Right forelimb (tissue), 1 donor: Measurements from ENCODE around the gene SLC22A1.
A peak's percentile ranks its signal among the peaks of the same experiment; 100 is the strongest.
"Not testable (repeated sequence)": the region's sequence is repeated elsewhere in the genome, so short reads cannot be mapped to it uniquely, and the experiment has no call there.

Source experiments
- DNase-seq: peaks from one replicate; pipeline ENCODE4 v3.0.0-alpha.2; 2018

SLC22A1 gene

DNA sequence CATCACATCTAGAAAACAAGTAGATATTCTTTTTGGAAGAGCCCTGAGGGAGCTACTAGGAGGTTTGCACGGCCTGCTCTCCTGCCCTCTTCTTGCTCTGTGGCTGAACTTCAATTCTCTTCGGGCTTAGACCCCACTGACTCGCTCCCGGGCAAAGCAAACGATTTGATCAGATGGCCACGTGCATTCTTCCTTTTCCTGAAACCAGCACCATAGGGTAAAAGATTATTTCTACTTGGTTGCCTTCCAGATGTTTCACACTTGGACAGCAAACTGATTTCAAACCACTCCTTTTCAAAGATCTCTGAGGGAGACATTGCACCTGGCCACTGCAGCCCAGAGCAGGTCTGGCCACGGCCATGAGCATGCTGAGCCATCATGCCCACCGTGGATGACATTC, at the start of gene SLC22A1:
SLC22A1 (plus strand) TSS at position 258 of the 400 bp plus-strand sequence; CDS start at position 379, 121 bp downstream.
- DNase-seq, result no peak

- no peak for DNase-seq
These were observed 48.3 kb upstream of the SLC22A1 start for GRCh38 chr6:160073272-160073671.

GRCh38 chr6:160076009-160076408, 45.6 kb upstream of the SLC22A1 start:
- no peak for DNase-seq

DNA sequence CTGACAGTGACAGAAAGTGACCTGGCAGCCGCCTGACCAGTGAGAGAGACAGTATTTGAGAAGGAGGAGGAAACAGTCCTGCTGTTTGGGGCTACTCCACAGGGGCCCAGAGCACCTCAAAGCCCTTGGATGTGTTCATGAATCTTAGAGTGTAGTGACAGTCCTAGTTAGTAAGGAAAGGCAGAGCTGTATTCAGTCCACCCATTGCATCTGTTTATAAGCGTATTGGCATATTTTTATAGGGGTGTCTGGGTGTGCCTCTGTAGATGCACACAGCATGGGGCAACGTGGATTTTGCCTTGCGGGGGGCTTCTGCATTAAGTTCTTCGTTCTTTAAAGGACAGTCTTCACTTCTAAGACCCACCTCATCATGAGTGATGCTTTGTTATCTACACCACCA, 44.6 kb upstream of the SLC22A1 start:
- DNase-seq, result no peak

DNA sequence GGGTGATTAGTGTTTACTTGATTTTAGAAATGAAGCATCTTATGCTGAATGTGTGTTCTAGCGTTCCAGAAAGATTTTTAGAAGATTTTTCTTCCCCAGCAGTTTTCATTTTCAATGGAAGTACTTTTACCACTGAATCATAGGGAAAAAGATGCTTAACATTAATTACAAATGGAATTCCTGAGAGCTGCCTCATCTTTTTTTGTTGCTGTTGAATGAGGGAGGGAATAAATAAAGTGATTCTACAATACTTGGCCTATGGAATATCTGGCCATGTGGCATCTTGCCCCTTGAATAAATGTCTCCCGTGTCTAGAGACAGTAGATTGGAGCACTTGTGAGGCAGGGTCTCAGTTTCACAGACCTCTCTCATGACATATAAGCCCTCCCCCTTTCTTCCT, 44.1 kb upstream of the SLC22A1 start:
- DNase-seq, result no peak

DNA sequence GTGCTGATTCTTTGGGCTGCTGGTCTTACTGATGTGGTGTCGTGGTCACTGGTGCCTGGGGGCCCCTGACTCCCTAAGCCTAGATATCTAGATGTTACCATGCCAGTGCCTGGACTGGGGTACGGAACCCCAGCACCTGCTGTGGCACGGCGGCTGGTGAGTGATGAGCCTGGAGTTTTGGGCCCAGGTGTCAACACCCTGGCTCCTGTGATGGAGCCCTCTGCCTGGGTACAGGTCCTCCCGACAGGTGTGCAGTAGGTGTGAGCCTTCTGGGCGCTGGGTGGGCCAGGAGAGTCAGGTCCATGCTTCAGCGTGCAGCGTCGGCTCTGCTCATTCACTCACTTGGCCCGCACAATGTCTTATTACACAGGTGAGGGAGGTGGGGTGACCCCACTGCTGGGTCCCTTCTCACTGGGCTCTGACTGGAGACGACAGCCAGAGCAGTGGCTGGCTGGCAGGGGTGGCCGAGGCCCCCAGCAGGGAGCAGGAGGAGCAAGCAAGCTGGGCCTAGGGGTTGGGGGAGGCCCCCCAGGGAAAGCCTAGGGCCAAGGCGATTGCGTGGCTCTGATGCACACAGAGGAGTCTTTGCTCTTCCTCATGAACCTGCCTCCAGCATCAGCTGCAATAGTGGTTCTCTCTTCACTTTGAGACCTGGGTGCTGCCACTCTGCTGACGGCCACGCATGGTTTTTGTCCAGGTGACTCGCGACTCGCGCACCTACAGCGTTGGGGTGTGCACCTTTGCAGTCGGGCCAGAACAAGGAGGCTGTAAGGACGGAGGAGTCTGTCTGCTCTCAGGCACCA, 42.5 kb upstream of the SLC22A1 start:
- DNase-seq, result no peak

GRCh38 chr6:160079686-160080043, 42.0 kb upstream of the SLC22A1 start:
- no peak for DNase-seq

DNA sequence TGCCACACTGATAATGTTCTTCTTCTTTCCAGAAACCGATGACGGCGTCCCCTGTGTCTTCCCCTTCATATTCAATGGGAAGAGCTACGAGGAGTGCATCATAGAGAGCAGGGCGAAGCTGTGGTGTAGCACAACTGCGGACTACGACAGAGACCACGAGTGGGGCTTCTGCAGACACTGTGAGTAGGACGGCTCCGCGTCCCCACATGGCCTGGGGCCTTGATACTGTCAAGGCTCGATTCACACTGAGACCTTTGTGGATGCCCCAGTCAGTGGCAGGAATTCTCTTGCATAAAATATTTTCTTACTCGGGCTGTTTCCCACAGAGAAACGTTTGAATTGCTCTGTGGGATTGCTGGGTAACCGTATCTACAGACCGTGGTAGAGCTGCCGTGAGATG, 41.5 kb upstream of the SLC22A1 start:
- no peak for DNase-seq

GRCh38 chr6:160081398-160081797, 40.2 kb upstream of the SLC22A1 start:
- DNase-seq, result no peak

- no peak for DNase-seq
These were observed 39.0 kb upstream of the SLC22A1 start for GRCh38 chr6:160082627-160083026.

GRCh38 chr6:160084198-160084776, 37.3 kb upstream of the SLC22A1 start:
- no peak for DNase-seq

DNA sequence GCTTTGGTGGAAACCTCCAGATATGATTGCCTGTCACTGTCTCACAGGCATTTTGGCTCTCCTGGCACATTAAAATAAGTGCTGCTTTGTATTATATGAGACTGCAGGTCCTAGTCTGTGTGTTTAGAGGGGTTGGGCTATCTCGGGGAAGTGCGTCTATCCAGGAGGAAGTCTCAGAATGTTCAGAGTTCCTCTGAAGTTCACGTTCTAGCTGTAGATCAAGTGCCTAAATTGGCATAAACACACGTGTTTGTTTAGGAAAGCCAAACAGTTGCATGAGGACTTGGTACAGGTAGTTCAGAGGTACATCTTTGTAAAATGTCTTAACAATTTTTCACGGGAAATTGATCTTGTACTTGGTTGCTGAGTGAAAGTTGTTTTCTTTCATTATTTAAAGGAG, 36.4 kb upstream of the SLC22A1 start:
- DNase-seq, result no peak

GRCh38 chr6:160085713-160086505, 35.7 kb upstream of the SLC22A1 start:
- no peak for DNase-seq

- DNase-seq, result no peak
These were observed 34.9 kb upstream of the SLC22A1 start for GRCh38 chr6:160086754-160087153.

GRCh38 chr6:160088069-160088783, 33.4 kb upstream of the SLC22A1 start:
- DNase-seq, result peak; percentile 83

DNA sequence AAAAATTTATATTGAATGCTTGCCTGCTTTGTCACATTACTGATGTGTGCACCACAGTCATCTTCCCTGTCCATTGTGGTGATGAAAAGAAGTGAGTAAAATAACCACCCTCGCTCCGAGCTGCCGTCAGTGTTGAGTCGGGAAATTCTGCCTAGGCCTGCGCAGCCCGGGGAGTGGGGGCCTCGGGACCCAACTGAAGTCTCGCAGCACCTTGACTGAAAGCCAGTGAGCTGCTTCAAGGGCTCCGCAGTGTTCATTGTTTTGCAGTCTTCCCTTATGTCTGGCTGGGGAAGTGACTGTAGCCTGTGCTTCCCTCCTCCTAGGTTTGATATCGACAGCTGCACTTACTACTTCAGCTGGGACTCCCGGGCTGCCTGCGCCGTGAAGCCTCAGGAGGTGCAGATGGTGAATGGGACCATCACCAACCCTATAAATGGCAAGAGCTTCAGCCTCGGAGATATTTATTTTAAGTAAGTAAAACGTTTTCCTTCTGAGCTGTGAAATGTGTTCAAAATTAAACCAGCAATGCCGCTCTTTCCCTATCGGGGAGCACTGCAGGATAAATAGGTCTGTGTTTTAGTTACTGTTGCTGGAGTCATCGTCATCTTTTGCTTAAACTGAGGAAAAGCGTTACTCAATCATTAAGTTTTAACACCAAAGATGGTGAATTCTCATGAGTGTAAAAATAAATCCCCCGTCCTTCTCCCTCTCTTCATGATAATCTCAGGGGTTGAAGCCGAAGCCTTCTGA, 32.7 kb upstream of the SLC22A1 start:
- DNase-seq, result no peak

GRCh38 chr6:160089534-160089897, 32.1 kb upstream of the SLC22A1 start:
- no peak for DNase-seq

DNA sequence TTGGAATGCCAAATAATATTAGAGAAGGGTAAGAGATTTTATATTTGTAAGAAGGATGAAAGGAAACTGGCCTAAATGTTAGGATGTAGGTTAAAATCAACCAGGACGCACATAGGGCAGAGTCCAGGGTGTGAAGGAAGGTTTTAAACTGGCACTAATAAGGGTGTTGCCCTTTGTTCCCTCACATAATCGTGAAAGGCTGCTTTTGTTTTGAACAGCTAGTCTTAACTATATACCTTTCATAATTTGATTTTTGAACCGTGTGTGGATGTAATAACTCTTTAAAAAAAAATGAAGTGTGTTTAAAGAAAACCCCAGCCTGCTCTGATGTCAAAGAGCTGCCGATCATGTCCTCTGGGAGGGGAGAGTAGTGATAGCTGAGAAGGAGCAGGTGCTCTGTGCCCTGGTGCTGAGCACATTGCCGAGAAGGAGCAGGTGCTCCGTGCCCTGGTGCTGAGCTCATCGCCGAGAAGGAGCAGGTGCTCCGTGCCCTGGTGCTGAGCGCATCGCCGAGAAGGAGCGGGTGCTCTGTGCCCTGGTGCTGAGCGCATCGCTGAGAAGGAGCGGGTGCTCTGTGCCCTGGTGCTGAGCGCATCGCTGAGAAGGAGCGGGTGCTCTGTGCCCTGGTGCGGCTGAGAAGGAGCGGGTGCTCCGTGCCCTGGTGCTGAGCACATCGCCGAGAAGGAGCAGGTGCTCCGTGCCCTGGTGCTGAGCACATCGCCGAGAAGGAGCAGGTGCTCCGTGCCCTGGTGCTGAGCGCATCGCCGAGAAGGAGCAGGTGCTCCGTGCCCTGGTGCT, 31.0 kb upstream of the SLC22A1 start:
- not testable (repeated sequence) for DNase-seq

DNA sequence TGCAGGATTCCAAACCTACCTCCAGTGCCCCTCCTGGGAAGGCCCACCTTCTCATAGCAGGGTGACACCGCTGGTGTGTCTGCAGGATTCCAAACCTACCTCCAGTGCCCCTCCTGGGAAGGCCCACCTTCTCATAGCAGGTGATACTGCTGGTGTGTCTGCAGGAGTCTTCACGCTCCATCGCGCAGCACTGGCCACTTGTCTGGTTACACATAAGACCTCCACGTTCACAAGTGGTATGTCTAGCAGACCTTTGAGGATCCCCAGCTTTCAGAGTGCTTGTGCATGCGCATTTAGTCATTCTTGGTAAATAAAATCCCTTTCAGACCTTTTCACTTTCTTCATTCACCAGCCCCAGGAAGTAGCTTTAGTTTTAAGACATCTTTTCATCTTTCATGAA, 29.4 kb upstream of the SLC22A1 start:
- DNase-seq, result not testable (repeated sequence)

DNA sequence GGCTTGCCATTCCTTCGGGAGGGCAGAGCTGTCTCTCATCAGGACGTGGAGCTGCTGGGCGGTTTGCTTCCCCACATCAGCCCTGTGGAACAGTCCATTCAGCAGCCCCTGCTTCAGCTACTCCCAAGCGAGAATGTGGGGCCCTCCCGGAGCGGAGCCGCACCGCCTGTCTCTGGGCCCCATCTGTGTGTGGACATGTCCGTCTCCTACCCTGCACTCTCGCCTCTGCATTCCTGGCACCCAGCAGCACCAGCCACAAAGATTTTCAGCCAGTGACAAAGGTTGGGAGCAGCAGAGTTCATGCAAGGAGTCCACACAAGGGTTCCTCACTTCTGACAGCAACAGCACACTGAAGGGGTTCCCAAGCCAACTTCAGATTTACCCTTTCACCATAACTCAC, 29.0 kb upstream of the SLC22A1 start:
- DNase-seq, result no peak

DNA sequence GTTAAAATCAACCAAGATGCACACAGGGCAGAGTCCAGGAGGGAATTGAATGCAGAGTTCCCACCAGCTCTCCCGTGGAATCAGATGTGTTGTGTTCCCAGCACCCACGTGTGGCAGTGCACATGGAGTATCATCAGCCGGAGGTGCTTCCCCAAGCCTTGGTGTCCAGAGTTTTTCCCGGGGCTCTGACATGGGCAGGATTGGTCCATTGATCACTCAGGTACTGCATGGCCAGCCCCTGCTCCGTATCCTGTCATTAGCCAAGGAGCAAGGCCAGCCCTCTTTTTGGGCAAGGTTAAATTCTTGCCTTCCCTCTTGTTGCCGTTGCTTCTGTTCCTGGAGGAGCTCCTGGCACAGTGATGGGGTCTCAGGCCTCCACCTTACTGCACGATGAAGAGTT, 28.6 kb upstream of the SLC22A1 start:
- no peak for DNase-seq

DNA sequence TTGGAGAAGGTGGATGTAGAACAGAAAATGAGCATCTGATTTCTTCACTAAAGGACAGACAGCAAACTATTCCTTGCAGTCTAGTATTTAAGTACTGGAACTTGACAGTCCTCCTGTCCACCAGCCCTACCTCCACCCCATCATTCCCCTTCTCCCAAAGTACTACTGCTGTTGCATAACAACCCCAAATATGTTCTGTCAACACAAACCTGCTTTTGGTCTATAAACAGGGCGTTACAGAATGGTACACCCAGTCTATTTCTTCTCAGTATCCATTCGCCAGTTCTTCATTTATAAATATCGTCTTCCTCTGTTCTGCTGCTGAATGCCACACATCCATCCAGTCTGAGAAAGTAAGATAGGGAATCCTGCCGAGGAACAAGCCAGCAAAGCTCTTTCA, 27.7 kb upstream of the SLC22A1 start:
- no peak for DNase-seq
